HFF-Myc (cell line): ENCODE measurements around the gene C13orf46.

Experiments
- DNase-seq: peaks from one replicate; pipeline ENCODE4 v3.0.0-alpha.2; 2011; ENCODE audit warnings: low read depth; ENCODE audit errors: extremely low read depth
- H3K4me3 ChIP-seq: replicated peaks from 2 replicates; pipeline ENCODE4 v1.5.1; 2011; ENCODE audit warnings: low read depth, mild to moderate bottlenecking, control low read depth, low read length
- CTCF ChIP-seq: IDR thresholded peaks from 2 replicates; pipeline ENCODE4 v1.5.1; 2012; ENCODE audit warnings: mild to moderate bottlenecking, low read depth, low read length, control low read depth; ENCODE audit errors: missing control alignments

Gene C13orf46

GRCh38 chr13:113926951-113927660, 46.8 kb downstream of the C13orf46 start:
- no peak overlapping the region; the same call in 1 of the 2 replicates for H3K4me3 ChIP-seq
- DNase-seq: no peak
- no peak for TF ChIP-seq CTCF

DNA sequence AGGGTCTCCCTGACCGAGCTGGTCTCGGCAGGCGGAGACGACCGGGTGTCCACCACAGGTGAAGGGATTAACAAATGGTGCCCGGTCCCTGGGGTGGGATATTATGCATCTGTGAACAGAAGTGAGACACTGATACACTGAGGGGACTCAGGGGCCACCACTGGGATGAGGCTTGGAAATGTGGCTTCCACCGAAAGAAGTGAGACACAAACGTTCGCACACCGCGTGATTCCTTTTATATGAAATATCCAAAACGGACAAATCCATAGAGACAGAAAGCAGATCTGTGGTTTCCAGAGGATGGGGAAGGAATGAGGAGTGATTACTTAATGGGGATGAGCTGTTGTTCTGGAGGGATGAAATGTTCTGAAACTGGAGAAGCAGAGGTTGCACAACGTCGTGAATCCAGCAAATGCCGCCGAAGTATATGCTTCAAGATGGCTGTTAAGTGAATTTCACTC, 47.5 kb downstream of the C13orf46 start:
- no peak for TF ChIP-seq CTCF
- no peak for DNase-seq
- H3K4me3 ChIP-seq: no peak overlapping the region

- DNase-seq: no peak
- no peak for TF ChIP-seq CTCF
- H3K4me3 ChIP-seq: no peak overlapping the region
These were observed 49.5 kb downstream of the C13orf46 start for GRCh38 chr13:113924184-113924901.

GRCh38 chr13:113923376-113924063, 50.4 kb downstream of the C13orf46 start:
- DNase-seq: no peak
- no peak for TF ChIP-seq CTCF
- no peak overlapping the region for H3K4me3 ChIP-seq

DNA sequence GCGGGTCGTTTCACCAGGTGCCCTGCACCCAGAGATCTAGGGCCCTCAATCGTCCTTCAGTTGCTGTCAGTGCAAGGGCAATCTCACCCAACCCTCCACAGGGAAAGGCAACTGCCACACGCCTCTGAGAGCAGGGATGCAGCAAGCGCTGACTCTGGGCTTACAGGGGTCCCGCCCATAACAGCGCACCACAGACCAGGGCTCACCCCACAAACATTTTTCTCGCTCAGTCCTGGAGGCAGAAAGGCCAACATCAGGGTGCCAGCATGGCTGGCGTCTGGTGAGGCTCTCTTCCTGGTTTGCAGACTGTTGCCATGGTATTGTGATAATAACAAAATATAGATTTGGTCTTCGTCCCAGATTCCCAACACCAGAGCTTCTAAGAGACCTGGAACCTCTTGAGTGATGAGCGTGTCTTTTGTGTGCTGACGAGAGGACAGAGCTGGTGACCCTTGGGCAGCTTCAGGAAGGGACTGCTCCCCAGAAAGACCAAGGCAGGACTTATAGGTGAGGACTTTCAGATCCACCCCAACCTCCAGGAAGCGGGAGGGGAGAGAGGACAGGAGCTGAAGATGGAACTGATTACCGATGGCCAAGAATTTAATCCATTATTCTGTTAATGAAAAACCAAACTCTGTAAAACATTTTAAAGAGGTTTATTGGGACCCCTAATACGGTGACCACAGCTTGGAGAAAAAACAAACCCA, 51.3 kb downstream of the C13orf46 start:
- no peak for TF ChIP-seq CTCF

GRCh38 chr13:113921763-113922162, 52.1 kb downstream of the C13orf46 start:
- no peak for DNase-seq
- TF ChIP-seq CTCF: no peak
- H3K4me3 ChIP-seq: no peak overlapping the region

More for the DNA sequence above, 51.3 kb downstream of the C13orf46 start:
- DNase-seq: no peak
- H3K4me3 ChIP-seq: no peak overlapping the region
